ENCODE data around the gene AGO3. TPM values are rescaled to one million over a fixed set of nuclear protein-coding genes. Genes with fewer than 3 reads are reported as not detected.
"Not testable (repeated sequence)": the region's sequence is repeated elsewhere in the genome, so short reads cannot be mapped to it uniquely, and the experiment has no call there.

AGO3 gene
- total RNA-seq, result 14.2 TPM
- long read RNA-seq, full-length matches to known transcripts, result 10 of 18 reads
- long read RNA-seq, partial matches to known transcripts, result 3 of 18 reads
- long read RNA-seq, other reads (novel, unspliced or antisense), result 5 of 18 reads

- ATAC-seq, result peak; percentile 95
- peak; percentile 90 for DNase-seq
- intact Hi-C loops (cut with micrococcal nuclease), result no loop called here
Observed at GRCh38 chr1:35930593-35931445, at the start of gene AGO3. Gene AGO3 (plus strand): TSS chr1:35931105. CDS start chr1:35931427, 322 bp downstream.

- intact Hi-C loops (cut with micrococcal nuclease), result no loop called here
- ATAC-seq (no peak), DNase-seq (no peak)
Observed at GRCh38 chr1:35881850-35882273, 49.0 kb upstream of the AGO3 start.

DNA sequence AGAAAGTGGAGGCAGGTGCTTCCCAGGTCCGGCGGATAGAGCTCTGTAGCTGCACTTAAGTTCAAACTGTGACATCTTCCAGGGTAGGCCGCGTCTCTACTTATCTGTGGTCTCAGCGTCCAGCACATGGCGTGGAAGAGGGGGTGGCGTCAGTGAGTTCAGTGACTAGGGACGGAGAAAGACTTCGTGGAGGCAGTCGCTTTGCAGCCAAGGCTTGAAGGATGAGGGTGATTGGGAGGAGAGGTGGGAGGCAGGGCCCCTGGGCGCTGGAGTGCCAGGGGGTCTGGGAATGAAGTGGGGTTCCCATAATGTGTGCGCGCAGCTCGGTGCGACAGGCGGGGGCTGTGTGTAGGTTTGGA, 48.3 kb upstream of the AGO3 start:
- DNase-seq (no peak), ATAC-seq (no peak)
- intact Hi-C loops (cut with micrococcal nuclease), result no loop called here

DNA sequence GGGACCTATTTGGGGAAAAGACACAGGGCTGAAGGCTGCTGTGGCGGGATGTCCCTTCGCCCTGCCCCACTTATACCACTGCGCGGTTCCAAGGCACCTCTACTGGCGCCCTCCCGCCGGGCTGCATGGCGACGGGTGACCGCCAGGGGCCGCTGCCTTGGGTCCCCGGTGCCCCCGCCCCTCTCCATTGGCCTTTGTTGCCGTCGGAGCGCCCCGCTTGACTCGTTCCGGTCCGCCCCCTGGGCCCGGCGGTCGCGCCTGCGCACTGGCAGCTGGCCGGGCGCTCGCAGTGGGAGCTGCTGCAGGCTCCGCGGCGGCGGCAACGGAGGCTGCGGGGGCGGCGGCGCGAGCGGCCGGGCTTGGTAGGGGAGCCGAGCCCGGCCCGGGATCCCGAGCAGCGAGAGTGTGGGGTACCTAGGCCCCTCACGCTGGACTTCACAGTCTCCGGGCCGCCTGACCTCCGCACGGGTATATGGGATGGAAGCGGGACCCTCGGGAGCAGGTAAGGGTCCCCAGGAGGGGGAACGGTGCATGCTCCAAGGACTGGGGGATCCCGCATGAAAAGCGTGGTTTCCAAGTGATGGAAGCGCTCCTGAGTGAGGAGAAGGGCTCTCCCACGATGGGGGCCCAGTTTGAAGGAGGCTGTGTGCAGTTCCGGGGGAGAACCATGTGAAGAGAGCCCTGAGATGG, 47.8 kb upstream of the AGO3 start, which contains the start of gene AGO1:
TSS of gene AGO1 (plus strand) at position 265 of the 690 bp plus-strand sequence. CDS start at position 478, 213 bp downstream.
- DNase-seq (peak; percentile 97), ATAC-seq (peak; percentile 99)
- intact Hi-C loops (cut with micrococcal nuclease), result no loop called here

DNA sequence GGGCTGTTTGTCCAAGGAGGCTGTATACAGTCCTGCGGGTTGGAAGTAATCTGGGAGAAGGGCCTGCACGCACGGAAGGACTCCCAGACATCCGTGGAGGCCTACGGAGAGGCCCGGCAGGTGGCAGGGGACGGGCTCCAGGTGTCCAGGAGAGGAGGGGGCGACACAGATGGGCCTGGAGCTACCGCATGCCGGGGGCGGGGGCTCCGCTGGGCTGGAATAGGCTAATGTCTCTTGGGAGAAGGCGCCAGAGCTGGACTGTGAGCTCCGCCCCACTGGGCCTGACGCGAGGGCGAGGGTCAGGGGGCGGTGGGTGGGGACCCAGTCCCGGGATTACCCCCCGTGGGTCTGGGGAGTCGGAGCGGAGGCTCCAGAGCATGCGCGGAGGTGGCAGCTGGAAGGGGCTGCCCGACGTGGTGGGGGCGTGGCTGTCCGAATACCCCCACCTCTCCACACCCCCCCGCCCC, 47.2 kb upstream of the AGO3 start:
- DNase-seq (peak; percentile 66), ATAC-seq (peak; percentile 60)
- intact Hi-C loops (cut with micrococcal nuclease), result no loop called here

DNA sequence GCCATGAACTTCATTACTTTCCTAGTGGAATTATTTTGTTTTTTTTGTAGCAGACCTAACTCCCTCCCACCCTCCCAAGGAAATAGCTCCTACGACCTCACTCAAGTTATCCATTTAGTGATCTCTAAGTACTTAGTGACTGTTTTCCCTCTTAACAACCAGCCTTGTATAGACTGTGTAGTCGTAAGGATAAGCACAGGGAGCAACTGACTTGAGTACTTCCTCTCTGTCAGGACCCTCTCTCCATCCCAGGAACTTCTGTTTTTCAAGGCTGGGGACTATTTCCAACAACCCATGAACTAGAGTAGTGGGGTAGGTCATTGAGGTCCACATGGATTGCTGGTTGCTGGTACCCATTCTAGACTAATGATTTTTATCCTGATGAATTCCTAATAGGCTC, 46.0 kb upstream of the AGO3 start:
- DNase-seq (no peak), ATAC-seq (no peak)
- intact Hi-C loops (cut with micrococcal nuclease), result no loop called here

- ATAC-seq (no peak), DNase-seq (no peak)
- intact Hi-C loops (cut with micrococcal nuclease), result no loop called here
Observed at GRCh38 chr1:35885961-35886558, 44.8 kb upstream of the AGO3 start.

DNA sequence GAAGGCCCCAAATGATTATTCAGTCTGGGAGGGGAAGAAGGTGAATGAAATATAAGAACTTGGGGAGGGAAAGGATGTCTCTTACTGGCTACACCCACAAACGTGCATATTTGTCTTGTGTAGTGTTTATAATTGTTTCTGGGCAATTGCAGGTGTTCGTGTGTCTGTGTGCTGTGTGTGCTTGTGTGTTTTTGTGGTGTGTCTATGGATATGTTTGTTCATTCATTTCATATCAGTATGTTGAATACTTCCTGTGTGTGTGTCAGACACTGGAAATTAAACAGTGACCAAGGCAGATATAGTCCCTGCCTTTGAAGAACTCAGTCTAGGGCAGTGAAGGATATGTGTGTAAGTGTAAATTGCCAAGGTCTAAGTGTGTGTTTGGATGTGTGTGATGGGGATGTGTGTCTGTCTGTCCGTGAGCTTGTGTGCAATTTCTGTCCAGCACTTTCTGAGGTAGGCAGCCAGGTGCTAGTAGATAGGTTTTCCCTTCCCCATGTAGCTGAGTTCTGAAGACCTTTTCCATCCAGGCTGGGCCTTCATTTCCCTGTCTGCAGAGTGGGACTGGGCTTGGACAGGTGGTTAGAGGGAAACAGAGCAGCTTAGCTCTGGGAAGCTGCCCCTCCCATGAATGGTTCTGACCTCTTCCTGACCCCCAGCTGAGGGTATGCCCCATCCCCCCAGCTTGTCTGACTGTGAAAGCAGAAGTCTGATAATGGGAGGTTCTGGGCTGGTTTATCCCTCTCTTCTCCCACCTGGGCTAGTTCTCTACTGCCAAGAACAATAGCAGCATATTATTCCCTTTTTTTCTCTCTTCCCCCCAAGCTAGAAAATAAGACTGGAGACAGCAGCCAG, 44.1 kb upstream of the AGO3 start:
- ATAC-seq, result no peak
- DNase-seq, result no peak
- intact Hi-C loops (cut with micrococcal nuclease), result no loop called here

- DNase-seq (no peak), ATAC-seq (no peak)
- intact Hi-C loops (cut with micrococcal nuclease), result no loop called here
Observed at GRCh38 chr1:35887508-35887907, 43.4 kb upstream of the AGO3 start.

- ATAC-seq (no peak), DNase-seq (no peak)
- intact Hi-C loops (cut with micrococcal nuclease), result no loop called here
Observed at GRCh38 chr1:35888255-35888654, 42.6 kb upstream of the AGO3 start.

GRCh38 chr1:35888981-35889380, 41.9 kb upstream of the AGO3 start:
- DNase-seq; ATAC-seq; intact Hi-C loops (cut with micrococcal nuclease): not testable (repeated sequence)

GRCh38 chr1:35893051-35893879, 37.6 kb upstream of the AGO3 start:
- peak; percentile 78 for ATAC-seq
- peak; percentile 38 for DNase-seq
- intact Hi-C loops (cut with micrococcal nuclease), result no loop called here

DNA sequence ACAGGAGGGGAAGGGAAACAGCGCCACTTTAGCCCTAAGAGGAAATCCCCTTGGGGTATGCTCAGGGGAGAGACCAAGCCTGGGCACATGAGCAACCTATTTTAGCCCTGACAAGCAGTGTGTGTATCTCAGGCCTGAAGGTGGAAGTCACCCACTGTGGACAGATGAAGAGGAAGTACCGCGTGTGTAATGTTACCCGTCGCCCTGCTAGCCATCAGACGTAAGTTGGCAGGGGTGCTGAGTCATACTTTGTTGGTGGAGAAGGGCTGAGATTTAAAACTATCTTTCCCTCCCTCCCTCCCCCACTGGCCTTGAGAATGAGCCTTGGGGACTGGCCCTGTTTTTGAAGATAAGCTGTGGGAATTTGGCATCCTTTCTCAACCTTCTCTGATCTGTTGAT, 36.7 kb upstream of the AGO3 start:
- ATAC-seq, result peak; percentile 70
- DNase-seq, result no peak
- intact Hi-C loops (cut with micrococcal nuclease), result no loop called here

- ATAC-seq (no peak), DNase-seq (no peak)
- intact Hi-C loops (cut with micrococcal nuclease), result no loop called here
Observed at GRCh38 chr1:35894656-35895055, 36.2 kb upstream of the AGO3 start.

DNA sequence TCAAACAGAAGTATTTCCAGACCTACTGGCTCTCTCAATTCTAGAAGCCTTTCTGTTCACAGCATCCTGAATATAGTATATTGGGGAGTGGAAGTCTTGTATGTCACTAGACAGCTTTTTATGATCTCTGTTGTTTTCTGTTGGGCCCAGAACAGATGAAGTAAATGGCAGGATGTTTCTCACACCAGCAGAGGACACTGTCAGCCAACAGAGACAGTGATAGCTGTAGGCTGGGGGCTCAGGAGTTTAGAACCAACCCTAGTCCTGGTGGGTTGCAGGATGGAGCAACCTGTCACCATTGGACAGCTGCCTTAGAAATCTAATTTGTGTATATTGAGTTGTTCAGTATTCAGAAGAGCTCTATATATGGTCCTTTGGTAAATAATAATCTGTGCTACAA, 31.0 kb upstream of the AGO3 start:
- intact Hi-C loops (cut with micrococcal nuclease), result no loop called here
- ATAC-seq (no peak), DNase-seq (no peak)

- ATAC-seq (no peak), DNase-seq (no peak)
- intact Hi-C loops (cut with micrococcal nuclease), result no loop called here
Observed at GRCh38 chr1:35901235-35901634, 29.7 kb upstream of the AGO3 start.

DNA sequence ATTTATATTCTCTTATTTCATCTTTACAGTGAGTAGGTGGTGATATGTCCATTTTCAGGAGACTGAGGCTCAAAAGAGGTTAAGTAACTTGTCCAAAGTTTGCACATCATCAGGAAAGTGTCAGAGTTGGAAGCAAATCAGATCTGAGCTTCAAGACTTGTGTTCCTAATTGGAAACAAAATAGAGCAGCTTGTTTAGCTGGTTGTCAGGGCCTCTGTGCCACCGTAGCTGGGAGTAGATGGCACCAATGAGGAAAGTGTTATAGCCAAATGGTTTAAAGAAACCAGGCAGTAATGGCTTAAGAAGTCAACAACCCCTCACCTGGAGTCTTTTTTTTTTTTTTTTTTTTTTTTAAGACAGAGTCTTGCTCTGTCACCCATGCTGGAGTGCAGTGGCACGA, 28.2 kb upstream of the AGO3 start:
- intact Hi-C loops (cut with micrococcal nuclease), result no loop called here
- DNase-seq, result no peak
- no peak for ATAC-seq

DNA sequence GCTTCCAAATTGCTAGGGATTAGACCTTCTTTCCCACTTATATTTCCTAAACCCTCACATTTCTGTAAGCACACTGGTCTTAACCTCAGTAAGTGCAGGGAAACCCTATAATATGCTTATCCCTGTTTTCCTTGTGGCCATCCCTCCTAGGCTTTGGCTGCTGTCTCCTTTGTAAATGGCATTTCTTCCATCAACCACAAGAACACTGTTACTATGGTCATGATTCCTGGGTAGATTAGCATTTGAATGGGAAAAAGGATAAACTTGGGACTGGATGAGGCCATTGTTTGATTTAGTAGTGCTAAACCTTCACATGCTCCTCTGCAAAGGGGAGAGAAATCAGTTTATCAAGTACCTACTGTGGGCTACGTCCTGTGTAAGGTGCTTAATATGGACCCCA, 16.2 kb upstream of the AGO3 start:
- intact Hi-C loops (cut with micrococcal nuclease), result no loop called here
- ATAC-seq, result no peak
- DNase-seq, result no peak

Data from left ventricle myocardium superior (tissue), 1 donor.